K562 (cell line): ENCODE measurements around the gene KAT6B.

Experiments used
- NFE2L1 ChIP-seq: fragments of 450-650 bp; IDR thresholded peaks from 2 replicates; pipeline ENCODE4 v1.6.1; 2016; ENCODE audit warnings: missing genetic modification characterization, low read depth, mild to moderate bottlenecking, missing compliant biosample characterization, moderate library complexity, borderline replicate concordance
- PHF8 ChIP-seq: fragments of 200-600 bp; sonication (generic); IDR thresholded peaks from 2 replicates; pipeline ENCODE4 v1.6.1; 2012; ENCODE audit warnings: mixed run types, mild to moderate bottlenecking, inconsistent platforms, low read length, moderate library complexity, borderline replicate concordance
- PTTG1 ChIP-seq: fragments of 450-650 bp; IDR thresholded peaks from 2 replicates; pipeline ENCODE4 v1.6.1; 2016; ENCODE audit warnings: low read depth, mild to moderate bottlenecking, missing genetic modification characterization, missing compliant biosample characterization
- RBM15 ChIP-seq: fragments of 200-400 bp; formaldehyde crosslinking; IDR thresholded peaks from 2 replicates; pipeline ENCODE4 v1.6.1; 2018; ENCODE audit warnings: mild to moderate bottlenecking, low read length, moderate library complexity; ENCODE audit not compliant: insufficient read depth
- SIN3A ChIP-seq, 2 experiments: fragments of 150-350 bp in 1 of 2; IDR thresholded peaks; 2 replicates each; pipeline ENCODE4 v1.6.1; 2011 to 2016; ENCODE audit warnings: borderline replicate concordance in 2 of 2, low read depth in 2 of 2, low read length in 2 of 2, mild to moderate bottlenecking in 2 of 2, moderate library complexity in 2 of 2; ENCODE audit not compliant: control insufficient read depth in 1 of 2
- TEAD4 ChIP-seq, 2 experiments: sonication (generic) in 1 of 2; formaldehyde crosslinking in 1 of 2; IDR thresholded peaks; 2 replicates each; pipeline versions ENCODE4 v1.6.1 to v1.8.0; 2012 to 2022; ENCODE audit warnings: borderline replicate concordance in 1 of 2, inconsistent platforms in 1 of 2, low read length in 1 of 2, mild to moderate bottlenecking in 1 of 2, missing genetic modification reagents in 1 of 2
- ZNF274 ChIP-seq: IDR thresholded peaks from 2 replicates; pipeline ENCODE4 v1.6.1; 2011; ENCODE audit warnings: low read depth, mild to moderate bottlenecking, low read length, moderate library complexity, borderline replicate concordance
- TF ChIP-seq, protein P1 (sequence below): fragments of 450-650 bp; IDR thresholded peaks from 2 replicates; pipeline ENCODE4 v1.6.1; 2016
- TF ChIP-seq, protein P2 (sequence below): fragments of 250-450 bp; sonication (Bioruptor Pico); IDR thresholded peaks from 2 replicates; pipeline ENCODE4 v1.8.0; 2021; ENCODE audit warnings: moderate library complexity, mild to moderate bottlenecking, inconsistent platforms
- TF ChIP-seq, protein P3 (sequence below): fragments of 450-650 bp; formaldehyde crosslinking; IDR thresholded peaks from 2 replicates; pipeline ENCODE4 v1.4.0; 2020; ENCODE audit warnings: mild to moderate bottlenecking, mixed read lengths
- TF ChIP-seq, protein P4 (sequence below): fragments of 250-450 bp; sonication (Bioruptor Pico); IDR thresholded peaks from 2 replicates; pipeline ENCODE4 v1.5.0; 2020; ENCODE audit warnings: mild to moderate bottlenecking, borderline replicate concordance

DNA sequence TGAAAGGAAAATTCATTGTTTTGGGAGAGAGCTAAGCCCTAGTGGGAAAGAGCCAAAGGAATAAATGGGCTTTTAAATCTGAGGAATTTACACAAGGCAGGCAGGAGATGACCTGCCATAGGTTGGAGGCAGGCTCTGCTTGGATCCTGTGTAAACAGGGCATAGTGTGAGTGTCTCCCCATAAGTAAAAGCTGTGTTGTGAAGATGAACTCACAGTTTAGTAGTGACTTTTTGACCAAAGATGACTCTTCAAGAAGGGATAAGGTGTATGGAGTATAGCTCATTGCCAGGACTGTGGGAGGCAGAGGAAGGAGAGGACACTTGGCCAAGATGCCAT is 63.2 kb downstream of the KAT6B start:
- TF ChIP-seq SIN3A (IDR thresholded peaks at IDR 0.05; ENCODE audit: borderline replicate concordance in 2 of 2, control insufficient read depth in 1 of 2, low read depth in 2 of 2, low read length in 2 of 2) (no peak), PHF8 (no peak), NFE2L1 (tag) (no peak), ZNF274 (no peak), PTTG1 (tag) (no peak), TEAD4 (IDR thresholded peaks at IDR 0.05; ENCODE audit: low read length) (no peak), TEAD4 (CRISPR knock-in tag; IDR thresholded peaks at IDR 0.05; ENCODE audit: borderline replicate concordance) (no peak), RBM15 (no peak)
- TF ChIP-seq, protein P1, sequence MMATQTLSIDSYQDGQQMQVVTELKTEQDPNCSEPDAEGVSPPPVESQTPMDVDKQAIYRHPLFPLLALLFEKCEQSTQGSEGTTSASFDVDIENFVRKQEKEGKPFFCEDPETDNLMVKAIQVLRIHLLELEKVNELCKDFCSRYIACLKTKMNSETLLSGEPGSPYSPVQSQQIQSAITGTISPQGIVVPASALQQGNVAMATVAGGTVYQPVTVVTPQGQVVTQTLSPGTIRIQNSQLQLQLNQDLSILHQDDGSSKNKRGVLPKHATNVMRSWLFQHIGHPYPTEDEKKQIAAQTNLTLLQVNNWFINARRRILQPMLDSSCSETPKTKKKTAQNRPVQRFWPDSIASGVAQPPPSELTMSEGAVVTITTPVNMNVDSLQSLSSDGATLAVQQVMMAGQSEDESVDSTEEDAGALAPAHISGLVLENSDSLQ = no peak
- TF ChIP-seq, protein P2, sequence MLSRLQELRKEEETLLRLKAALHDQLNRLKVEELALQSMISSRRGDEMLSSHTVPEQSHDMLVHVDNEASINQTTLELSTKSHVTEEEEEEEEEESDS (CRISPR knock-in tag) = no peak
- TF ChIP-seq, protein P3, sequence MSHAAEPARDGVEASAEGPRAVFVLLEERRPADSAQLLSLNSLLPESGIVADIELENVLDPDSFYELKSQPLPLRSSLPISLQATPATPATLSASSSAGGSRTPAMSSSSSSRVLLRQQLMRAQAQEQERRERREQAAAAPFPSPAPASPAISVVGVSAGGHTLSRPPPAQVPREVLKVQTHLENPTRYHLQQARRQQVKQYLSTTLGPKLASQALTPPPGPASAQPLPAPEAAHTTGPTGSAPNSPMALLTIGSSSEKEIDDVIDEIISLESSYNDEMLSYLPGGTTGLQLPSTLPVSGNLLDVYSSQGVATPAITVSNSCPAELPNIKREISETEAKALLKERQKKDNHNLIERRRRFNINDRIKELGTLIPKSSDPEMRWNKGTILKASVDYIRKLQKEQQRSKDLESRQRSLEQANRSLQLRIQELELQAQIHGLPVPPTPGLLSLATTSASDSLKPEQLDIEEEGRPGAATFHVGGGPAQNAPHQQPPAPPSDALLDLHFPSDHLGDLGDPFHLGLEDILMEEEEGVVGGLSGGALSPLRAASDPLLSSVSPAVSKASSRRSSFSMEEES = no peak
- TF ChIP-seq, protein P4, sequence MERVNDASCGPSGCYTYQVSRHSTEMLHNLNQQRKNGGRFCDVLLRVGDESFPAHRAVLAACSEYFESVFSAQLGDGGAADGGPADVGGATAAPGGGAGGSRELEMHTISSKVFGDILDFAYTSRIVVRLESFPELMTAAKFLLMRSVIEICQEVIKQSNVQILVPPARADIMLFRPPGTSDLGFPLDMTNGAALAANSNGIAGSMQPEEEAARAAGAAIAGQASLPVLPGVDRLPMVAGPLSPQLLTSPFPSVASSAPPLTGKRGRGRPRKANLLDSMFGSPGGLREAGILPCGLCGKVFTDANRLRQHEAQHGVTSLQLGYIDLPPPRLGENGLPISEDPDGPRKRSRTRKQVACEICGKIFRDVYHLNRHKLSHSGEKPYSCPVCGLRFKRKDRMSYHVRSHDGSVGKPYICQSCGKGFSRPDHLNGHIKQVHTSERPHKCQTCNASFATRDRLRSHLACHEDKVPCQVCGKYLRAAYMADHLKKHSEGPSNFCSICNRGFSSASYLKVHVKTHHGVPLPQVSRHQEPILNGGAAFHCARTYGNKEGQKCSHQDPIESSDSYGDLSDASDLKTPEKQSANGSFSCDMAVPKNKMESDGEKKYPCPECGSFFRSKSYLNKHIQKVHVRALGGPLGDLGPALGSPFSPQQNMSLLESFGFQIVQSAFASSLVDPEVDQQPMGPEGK = no peak
